ENCODE measurements around the gene PTCHD4. TPM values are rescaled to one million over a fixed set of nuclear protein-coding genes. Genes with fewer than 3 reads are reported as not detected.
"Not testable (repeated sequence)": the region's sequence is repeated elsewhere in the genome, so short reads cannot be mapped to it uniquely, and the experiment has no call there.

PTCHD4 gene
- polyA plus RNA-seq, 1 experiment, result 2.9 TPM

GRCh38 chr6:48123601-48124000, 12.6 kb upstream of the PTCHD4 start:
- no peaks in the 10 kb centered on the region for H3K27me3 ChIP-seq (ENCODE audit: control insufficient read depth, insufficient read depth, low read length)
- H3K27ac ChIP-seq (ENCODE audit: low read depth, low read length), result no peak overlapping the region
- no peak overlapping the region for H3K4me3 ChIP-seq (ENCODE audit: low read depth, low read length)
- TF ChIP-seq CTCF (IDR thresholded peaks at IDR 0.05; ENCODE audit: low read depth, low read length), result no peak
- POLR2A ChIA-PET, result no interaction called here
- CTCF ChIA-PET, result interaction anchor here (1.3 kb wide), 1 partner anchor 38 kb away, joined by 3 read pairs; no protein-coding TSS in a partner anchor
- no peak for DNase-seq (ENCODE audit: low read depth, low spot score)
- no peaks in the 10 kb centered on the region for H3K9me3 ChIP-seq (ENCODE audit: control insufficient read depth, insufficient read depth, low read length)

- H3K27me3 ChIP-seq (ENCODE audit: control insufficient read depth, insufficient read depth, low read length); H3K4me3 ChIP-seq (ENCODE audit: low read depth, low read length); POLR2A ChIA-PET; H3K27ac ChIP-seq (ENCODE audit: low read depth, low read length); CTCF ChIA-PET; H3K9me3 ChIP-seq (ENCODE audit: control insufficient read depth, insufficient read depth, low read length); DNase-seq (ENCODE audit: low read depth, low spot score): not testable (repeated sequence)
Observed at GRCh38 chr6:48121983-48122749, 11.2 kb upstream of the PTCHD4 start.

GRCh38 chr6:48116699-48117645, 6.0 kb upstream of the PTCHD4 start:
- Histone ChIP-seq H3K9me3 (ENCODE audit: control insufficient read depth, insufficient read depth, low read length) (no peaks in the 10 kb centered on the region), H3K27ac (ENCODE audit: low read depth, low read length) (no peak overlapping the region), H3K27me3 (ENCODE audit: control insufficient read depth, insufficient read depth, low read length) (no peaks in the 10 kb centered on the region), H3K4me3 (ENCODE audit: low read depth, low read length) (no peak overlapping the region)
- no peak for TF ChIP-seq CTCF (IDR thresholded peaks at IDR 0.05; ENCODE audit: low read depth, low read length)
- no peak for DNase-seq (ENCODE audit: low read depth, low spot score)
- CTCF ChIA-PET, result interaction anchor here (0.6 kb wide), 2 partner anchors 28 to 327 kb away, joined by 3 to 6 read pairs; no protein-coding TSS in a partner anchor
- POLR2A ChIA-PET, result interaction anchor here (0.7 kb wide), 1 partner anchor 32 kb away, joined by 3 read pairs; no protein-coding TSS in a partner anchor

GRCh38 chr6:48113130-48113529, 2.1 kb upstream of the PTCHD4 start:
- ChIA-PET CTCF (no interaction called here), POLR2A (no interaction called here)
- H3K27me3 ChIP-seq (ENCODE audit: control insufficient read depth, insufficient read depth, low read length), result no peaks in the 10 kb centered on the region
- no peak for DNase-seq (ENCODE audit: low read depth, low spot score)
- H3K4me3 ChIP-seq (ENCODE audit: low read depth, low read length), result no peak overlapping the region
- no peaks in the 10 kb centered on the region for H3K9me3 ChIP-seq (ENCODE audit: control insufficient read depth, insufficient read depth, low read length)
- H3K27ac ChIP-seq (ENCODE audit: low read depth, low read length), result no peak overlapping the region
- no peak for TF ChIP-seq CTCF (IDR thresholded peaks at IDR 0.05; ENCODE audit: low read depth, low read length)

GRCh38 chr6:48111575-48111974, 578 bp upstream of the PTCHD4 start:
- H3K27ac ChIP-seq (ENCODE audit: low read depth, low read length), result no peak overlapping the region
- H3K27me3 ChIP-seq (ENCODE audit: control insufficient read depth, insufficient read depth, low read length), result no peaks in the 10 kb centered on the region
- no peak for TF ChIP-seq CTCF (IDR thresholded peaks at IDR 0.05; ENCODE audit: low read depth, low read length)
- H3K9me3 ChIP-seq (ENCODE audit: control insufficient read depth, insufficient read depth, low read length), result no peaks in the 10 kb centered on the region
- CTCF ChIA-PET, result no interaction called here
- H3K4me3 ChIP-seq (ENCODE audit: low read depth, low read length), result no peak overlapping the region
- POLR2A ChIA-PET, result no interaction called here
- no peak for DNase-seq (ENCODE audit: low read depth, low spot score)
